ENCODE measurements around the gene ABCA13. TPM values are rescaled to one million over a fixed set of nuclear protein-coding genes. Genes with fewer than 3 reads are reported as not detected.

Gene ABCA13
- polyA plus RNA-seq, 4 donors, result 0.16 to 0.39 (median 0.22) TPM; not detected in 1

DNA sequence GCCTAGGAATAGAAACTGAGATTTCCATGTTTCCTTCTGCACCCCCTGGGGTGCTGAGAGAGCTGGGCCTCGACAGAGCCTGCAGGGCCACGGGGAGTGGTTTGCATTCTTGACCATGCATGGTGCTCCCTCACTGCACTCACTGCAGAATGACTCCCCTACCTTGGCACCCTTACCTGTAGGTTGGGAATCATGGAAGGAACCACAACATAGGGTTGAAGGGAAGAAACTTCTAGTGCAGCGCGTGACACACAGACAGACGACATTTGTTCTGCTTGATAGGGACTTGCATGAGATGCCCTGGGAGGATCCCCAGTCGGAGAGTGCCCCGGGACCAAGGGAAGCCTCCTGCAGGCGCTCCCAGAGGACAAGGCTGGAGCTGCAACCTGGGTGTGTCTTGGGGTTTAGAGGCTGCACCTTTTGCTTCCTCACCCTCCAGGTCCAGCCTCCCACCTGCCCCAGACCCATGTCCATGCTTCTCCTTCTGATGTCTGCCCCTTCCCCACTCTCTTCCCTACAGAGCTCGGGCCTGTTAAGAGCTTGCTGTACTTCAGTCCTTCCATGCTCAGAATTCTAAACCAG lies 245.2 kb downstream of the ABCA13 start:
- Histone ChIP-seq H3K4me3 (ENCODE audit: low read depth in 1 of 3, low read length in 3 of 3) (no peak overlapping the region), H3K27me3 (ENCODE audit: control insufficient read depth in 3 of 3, insufficient read depth in 3 of 3, low read length in 3 of 3) (no peaks in the 10 kb centered on the region), H3K27ac (ENCODE audit: low read depth in 1 of 3, low read length in 2 of 3) (no peak overlapping the region), H3K36me3 (ENCODE audit: control insufficient read depth in 3 of 3, insufficient read depth in 2 of 3, low read depth in 1 of 3, low read length in 3 of 3) (no peaks in the 10 kb centered on the region), H3K9me3 (ENCODE audit: control insufficient read depth in 2 of 2, insufficient read depth in 1 of 2, low read depth in 1 of 2, low read length in 1 of 2) (no peaks in the 10 kb centered on the region), H3K4me1 (ENCODE audit: control insufficient read depth in 3 of 3, insufficient read depth in 2 of 3, low read depth in 1 of 3, low read length in 2 of 3) (no peaks in the 10 kb centered on the region)
- DNase-seq (no peak), FAIRE-seq (no peak)
- 77 to 84% (median 84%) methylated on average over 9 of the region's 9 CpGs for WGBS, 3 donors

- no peaks in the 10 kb centered on the region for H3K36me3 ChIP-seq (ENCODE audit: control insufficient read depth in 3 of 3, insufficient read depth in 2 of 3, low read depth in 1 of 3, low read length in 3 of 3)
- H3K4me1 ChIP-seq (ENCODE audit: control insufficient read depth in 3 of 3, insufficient read depth in 2 of 3, low read depth in 1 of 3, low read length in 2 of 3), result no peaks in the 10 kb centered on the region
- no peaks in the 10 kb centered on the region for H3K9me3 ChIP-seq (ENCODE audit: control insufficient read depth in 2 of 2, insufficient read depth in 1 of 2, low read depth in 1 of 2, low read length in 1 of 2)
- FAIRE-seq (no peak), DNase-seq (no peak)
- no peaks in the 10 kb centered on the region for H3K27me3 ChIP-seq (ENCODE audit: control insufficient read depth in 3 of 3, insufficient read depth in 3 of 3, low read length in 3 of 3)
- no peak overlapping the region for H3K27ac ChIP-seq (ENCODE audit: low read depth in 1 of 3, low read length in 2 of 3)
- WGBS, 3 donors, result 46 to 88% (median 86%) methylated on average over 2 of the region's 2 CpGs
- H3K4me3 ChIP-seq (ENCODE audit: low read depth in 1 of 3, low read length in 3 of 3), result no peak overlapping the region
Observed at GRCh38 chr7:48419401-48419800, 248.1 kb downstream of the ABCA13 start.

DNA sequence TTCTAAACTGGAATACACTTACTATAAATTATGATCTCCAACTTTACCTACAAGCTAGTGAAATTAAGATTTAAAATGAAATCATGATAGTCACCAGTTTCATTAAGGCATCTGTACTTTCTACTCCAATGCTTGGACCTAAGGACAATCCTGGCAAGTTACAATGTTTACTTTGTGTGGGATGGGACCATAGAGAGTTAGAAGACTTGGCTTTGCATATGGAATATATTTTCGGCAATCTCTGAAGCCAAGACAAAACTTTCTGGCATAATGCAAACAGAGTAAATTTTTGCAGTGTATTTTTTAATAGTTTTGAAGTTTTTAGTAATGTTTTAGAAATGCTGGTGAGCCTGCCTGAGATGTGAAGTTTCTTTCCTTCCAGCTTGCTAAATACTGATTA lies 248.9 kb downstream of the ABCA13 start:
- DNase-seq (no peak), FAIRE-seq (no peak)
- H3K4me3 ChIP-seq (ENCODE audit: low read depth in 1 of 3, low read length in 3 of 3), result no peak overlapping the region

GRCh38 chr7:48421357-48421756 lies 250.1 kb downstream of the ABCA13 start:
- DNase-seq, result no peak
- H3K27me3 ChIP-seq (ENCODE audit: control insufficient read depth in 3 of 3, insufficient read depth in 3 of 3, low read length in 3 of 3), result no peaks in the 10 kb centered on the region
- no peak overlapping the region for H3K27ac ChIP-seq (ENCODE audit: low read depth in 1 of 3, low read length in 2 of 3)
- H3K36me3 ChIP-seq (ENCODE audit: control insufficient read depth in 3 of 3, insufficient read depth in 2 of 3, low read depth in 1 of 3, low read length in 3 of 3), result no peaks in the 10 kb centered on the region
- H3K4me1 ChIP-seq (ENCODE audit: control insufficient read depth in 3 of 3, insufficient read depth in 2 of 3, low read depth in 1 of 3, low read length in 2 of 3), result no peaks in the 10 kb centered on the region
- H3K9me3 ChIP-seq (ENCODE audit: control insufficient read depth in 2 of 2, insufficient read depth in 1 of 2, low read depth in 1 of 2, low read length in 1 of 2), result no peaks in the 10 kb centered on the region
- FAIRE-seq, result no peak
- H3K4me3 ChIP-seq (ENCODE audit: low read depth in 1 of 3, low read length in 3 of 3), result no peak overlapping the region
- 89 to 100% (median 91%) methylated on average over 1 of the region's 1 CpG for WGBS, 3 donors

More for the DNA sequence above, 248.9 kb downstream of the ABCA13 start:
- Histone ChIP-seq H3K27ac (ENCODE audit: low read depth in 1 of 3, low read length in 2 of 3) (no peak overlapping the region), H3K4me1 (ENCODE audit: control insufficient read depth in 3 of 3, insufficient read depth in 2 of 3, low read depth in 1 of 3, low read length in 2 of 3) (no peaks in the 10 kb centered on the region), H3K36me3 (ENCODE audit: control insufficient read depth in 3 of 3, insufficient read depth in 2 of 3, low read depth in 1 of 3, low read length in 3 of 3) (no peaks in the 10 kb centered on the region), H3K9me3 (ENCODE audit: control insufficient read depth in 2 of 2, insufficient read depth in 1 of 2, low read depth in 1 of 2, low read length in 1 of 2) (no peaks in the 10 kb centered on the region), H3K27me3 (ENCODE audit: control insufficient read depth in 3 of 3, insufficient read depth in 3 of 3, low read length in 3 of 3) (no peaks in the 10 kb centered on the region)
- WGBS, 3 donors, result 58 to 86% (median 70%) methylated on average over 1 of the region's 1 CpG

DNA sequence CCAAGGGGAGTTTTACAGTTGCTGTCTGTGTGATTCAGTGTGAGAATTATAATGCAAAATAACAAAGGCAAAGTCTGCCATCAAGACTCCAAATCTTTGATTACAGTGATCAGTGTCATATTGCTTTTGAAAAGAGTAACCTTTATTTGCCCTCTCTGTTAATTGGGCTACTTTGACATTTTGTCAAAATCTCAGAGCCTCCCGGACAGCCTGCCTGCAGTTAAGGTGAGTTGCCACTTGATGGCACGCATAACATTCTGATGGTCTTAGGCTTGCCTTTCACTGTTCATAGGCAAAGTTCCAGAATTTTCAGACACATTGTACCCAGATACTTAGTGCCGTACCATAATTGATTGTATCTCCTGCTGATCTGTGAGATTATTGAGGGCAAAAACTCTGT lies 253.5 kb downstream of the ABCA13 start:
- Histone ChIP-seq H3K4me1 (ENCODE audit: control insufficient read depth in 3 of 3, insufficient read depth in 2 of 3, low read depth in 1 of 3, low read length in 2 of 3) (no peaks in the 10 kb centered on the region), H3K4me3 (ENCODE audit: low read depth in 1 of 3, low read length in 3 of 3) (no peak overlapping the region), H3K9me3 (ENCODE audit: control insufficient read depth in 2 of 2, insufficient read depth in 1 of 2, low read depth in 1 of 2, low read length in 1 of 2) (no peaks in the 10 kb centered on the region), H3K27me3 (ENCODE audit: control insufficient read depth in 3 of 3, insufficient read depth in 3 of 3, low read length in 3 of 3) (no peaks in the 10 kb centered on the region), H3K27ac (ENCODE audit: low read depth in 1 of 3, low read length in 2 of 3) (no peak overlapping the region), H3K36me3 (ENCODE audit: control insufficient read depth in 3 of 3, insufficient read depth in 2 of 3, low read depth in 1 of 3, low read length in 3 of 3) (no peaks in the 10 kb centered on the region)
- WGBS, 3 donors, result 43 to 71% (median 64%) methylated on average over 3 of the region's 3 CpGs
- FAIRE-seq, result no peak
- peak; percentile 7 for DNase-seq

DNA sequence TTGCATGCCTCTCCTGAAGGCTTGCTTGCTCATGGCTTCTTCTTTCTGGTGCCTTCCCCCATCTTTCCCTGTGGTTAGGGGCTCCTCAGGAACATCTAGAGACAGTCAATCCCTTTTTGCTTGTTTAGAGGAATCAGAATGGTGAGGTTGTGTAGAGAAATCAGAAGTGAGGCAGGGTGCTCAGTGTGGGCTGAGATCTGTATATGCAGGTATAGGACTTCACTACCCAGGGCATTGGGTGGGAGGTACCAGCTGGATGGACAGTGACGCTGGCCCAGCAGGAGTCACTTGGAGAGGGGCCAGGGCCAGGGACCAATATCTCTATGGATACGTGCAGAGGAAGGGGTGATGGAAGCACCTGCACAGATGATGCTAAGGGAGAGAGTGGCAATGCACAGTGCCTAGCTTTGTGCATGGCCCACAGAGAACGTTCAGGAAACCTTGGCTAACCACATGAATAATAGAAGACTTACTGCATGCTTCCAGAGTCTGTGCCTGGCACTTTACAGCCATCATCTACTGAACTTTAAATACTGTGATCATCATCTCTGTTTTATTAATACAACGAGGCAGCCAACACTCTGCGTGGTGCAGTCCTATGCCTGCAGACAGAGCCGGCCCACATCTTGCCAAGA lies 255.2 kb downstream of the ABCA13 start:
- WGBS, 3 donors, result 67 to 79% (median 79%) methylated on average over 6 of the region's 6 CpGs
- no peaks in the 10 kb centered on the region for H3K36me3 ChIP-seq (ENCODE audit: control insufficient read depth in 3 of 3, insufficient read depth in 2 of 3, low read depth in 1 of 3, low read length in 3 of 3)
- no peak overlapping the region for H3K4me3 ChIP-seq (ENCODE audit: low read depth in 1 of 3, low read length in 3 of 3)
- DNase-seq (no peak), FAIRE-seq (no peak)
- H3K4me1 ChIP-seq (ENCODE audit: control insufficient read depth in 3 of 3, insufficient read depth in 2 of 3, low read depth in 1 of 3, low read length in 2 of 3), result no peaks in the 10 kb centered on the region
- H3K27me3 ChIP-seq (ENCODE audit: control insufficient read depth in 3 of 3, insufficient read depth in 3 of 3, low read length in 3 of 3), result no peaks in the 10 kb centered on the region
- H3K9me3 ChIP-seq (ENCODE audit: control insufficient read depth in 2 of 2, insufficient read depth in 1 of 2, low read depth in 1 of 2, low read length in 1 of 2), result no peaks in the 10 kb centered on the region
- H3K27ac ChIP-seq (ENCODE audit: low read depth in 1 of 3, low read length in 2 of 3), result no peak overlapping the region

DNA sequence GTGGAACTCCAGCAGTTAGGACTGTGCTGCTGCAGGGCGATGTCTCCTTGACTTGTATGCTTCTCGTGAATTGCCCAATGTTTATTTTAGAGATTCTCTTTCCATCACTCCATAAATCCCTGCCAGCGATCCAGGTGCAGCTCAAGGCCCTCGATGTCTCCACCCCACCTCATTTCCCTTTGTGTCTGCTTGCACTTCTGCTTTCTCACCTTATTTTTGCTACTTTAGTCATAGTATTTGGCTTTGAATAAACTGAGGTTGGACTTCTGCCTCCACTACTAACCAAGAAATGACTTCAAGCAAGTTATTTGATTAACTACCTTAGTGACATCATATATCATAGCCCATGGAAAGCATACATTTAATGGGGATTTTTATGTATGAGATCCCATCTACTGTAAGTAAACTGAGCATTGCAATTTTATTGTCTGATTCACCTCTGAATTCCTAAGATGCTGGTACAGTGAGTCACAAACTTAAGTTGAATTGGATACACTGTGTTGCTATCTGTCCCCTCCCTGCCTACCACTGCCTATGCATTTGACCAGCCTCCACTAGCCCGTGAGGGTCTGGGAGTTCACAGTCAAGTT lies 255.8 kb downstream of the ABCA13 start:
- Histone ChIP-seq H3K4me1 (ENCODE audit: control insufficient read depth in 3 of 3, insufficient read depth in 2 of 3, low read depth in 1 of 3, low read length in 2 of 3) (no peaks in the 10 kb centered on the region), H3K36me3 (ENCODE audit: control insufficient read depth in 3 of 3, insufficient read depth in 2 of 3, low read depth in 1 of 3, low read length in 3 of 3) (no peaks in the 10 kb centered on the region), H3K4me3 (ENCODE audit: low read depth in 1 of 3, low read length in 3 of 3) (no peak overlapping the region), H3K27ac (ENCODE audit: low read depth in 1 of 3, low read length in 2 of 3) (no peak overlapping the region), H3K9me3 (ENCODE audit: control insufficient read depth in 2 of 2, insufficient read depth in 1 of 2, low read depth in 1 of 2, low read length in 1 of 2) (no peaks in the 10 kb centered on the region), H3K27me3 (ENCODE audit: control insufficient read depth in 3 of 3, insufficient read depth in 3 of 3, low read length in 3 of 3) (no peaks in the 10 kb centered on the region)
- DNase-seq, result no peak
- 61 to 81% (median 79%) methylated on average over 5 of the region's 5 CpGs for WGBS, 3 donors
- FAIRE-seq, result no peak

DNA sequence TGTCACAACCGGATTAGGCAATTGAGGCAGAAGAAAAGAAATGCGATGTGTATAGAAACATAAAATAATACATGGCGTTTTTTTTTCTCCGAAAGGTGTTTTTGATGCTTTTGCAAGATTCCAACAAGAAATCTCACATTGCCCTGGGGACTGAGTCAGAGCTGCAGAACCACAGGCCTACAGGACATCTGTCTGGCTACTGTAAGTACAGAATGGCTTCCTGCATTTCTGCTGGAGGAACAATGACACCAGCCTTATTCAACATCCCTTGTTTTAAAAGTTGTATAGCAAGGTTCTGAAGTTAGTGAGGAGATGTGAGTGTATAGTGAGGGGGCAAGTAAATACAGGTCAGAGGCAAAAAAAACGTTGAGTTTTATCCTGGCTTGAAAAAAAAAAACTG lies 256.4 kb downstream of the ABCA13 start:
- Histone ChIP-seq H3K36me3 (ENCODE audit: control insufficient read depth in 3 of 3, insufficient read depth in 2 of 3, low read depth in 1 of 3, low read length in 3 of 3) (no peaks in the 10 kb centered on the region), H3K9me3 (ENCODE audit: control insufficient read depth in 2 of 2, insufficient read depth in 1 of 2, low read depth in 1 of 2, low read length in 1 of 2) (no peaks in the 10 kb centered on the region), H3K27me3 (ENCODE audit: control insufficient read depth in 3 of 3, insufficient read depth in 3 of 3, low read length in 3 of 3) (no peaks in the 10 kb centered on the region), H3K4me3 (ENCODE audit: low read depth in 1 of 3, low read length in 3 of 3) (no peak overlapping the region), H3K4me1 (ENCODE audit: control insufficient read depth in 3 of 3, insufficient read depth in 2 of 3, low read depth in 1 of 3, low read length in 2 of 3) (no peaks in the 10 kb centered on the region), H3K27ac (ENCODE audit: low read depth in 1 of 3, low read length in 2 of 3) (no peak overlapping the region)
- no peak for DNase-seq
- WGBS, 3 donors, result 82 to 84% (median 83%) methylated on average over 5 of the region's 5 CpGs
- FAIRE-seq, result no peak

Data from small intestine (tissue), 7 donors.